Measurements from ENCODE around the gene RNF157. TPM values are rescaled to one million over a fixed set of nuclear protein-coding genes. Genes with fewer than 3 reads are reported as not detected.

The RNF157 gene
- total RNA-seq, 1 experiment from 2014 or later = 0.86 TPM

- no peaks in the 10 kb centered on the region for H3K9me3 ChIP-seq (ENCODE audit: control insufficient read depth in 1 of 2, insufficient read depth in 1 of 2, low read depth in 1 of 2, low read length in 2 of 2)
- no TSS peak for BruUV-seq (replicated peaks)
- H4K20me1 ChIP-seq (ENCODE audit: insufficient read depth) = no peaks in the 10 kb centered on the region
- RAD21 ChIA-PET (ENCODE audit: low non-redundant PET in 1 of 2, low total read pairs in 2 of 2, uncharacterized antibody in 2 of 2, unreplicated experiment in 2 of 2) = no interaction called here
- no peaks in the 10 kb centered on the region for H3K9me2 ChIP-seq (ENCODE audit: insufficient read depth)
- 0 out of 2 replicates have a peak overlapping the region, but pooled peaks have one; percentile 1 for H3K27ac ChIP-seq (ENCODE audit: low read depth, low read length)
- POLR2A ChIA-PET = interaction anchor here (0.8 kb wide), 2 partner anchors 141 to 322 kb away, joined by 3 read pairs; partner anchors contain the start of gene FBF1
- DNase-seq (ENCODE audit: low read depth, low spot score) (no peak), ATAC-seq (no peak)
- H3K4me2 ChIP-seq (ENCODE audit: low read length) = peak overlapping the region; percentile 36
- TF ChIP-seq ZFX (IDR thresholded peaks at IDR 0.05) (0 out of 2 replicates have a peak, but pooled peaks have one; percentile 11), ELF1 (IDR thresholded peaks at IDR 0.05; ENCODE audit: borderline replicate concordance, low read depth) (no peak)
- peak overlapping the region; percentile 69 for H2AFZ ChIP-seq (ENCODE audit: low read depth, low read length, poor library complexity, severe bottlenecking)
- peaks cover 0 to 3% of the 10 kb centered on the region in 2 experiments; a peak in 1 of 4 replicates for H3K36me3 ChIP-seq (ENCODE audit: control insufficient read depth in 1 of 2, insufficient read depth in 2 of 2, low read length in 2 of 2)
- peaks cover 27 to 42% of the 10 kb centered on the region in 2 experiments for H3K4me1 ChIP-seq (ENCODE audit: control insufficient read depth in 1 of 2, insufficient read depth in 2 of 2, low read length in 2 of 2)
- CTCF ChIA-PET = interaction anchor here (2.8 to 3.4 kb wide), 2 partner anchors 17 to 81 kb away, joined by 9 to 34 read pairs; no protein-coding TSS in a partner anchor
- H3K4me3 ChIP-seq (replicated peaks in 1 of 2; ENCODE audit: low read depth in 1 of 2, low read length in 2 of 2) = no peak overlapping the region
- no peaks in the 10 kb centered on the region for H3K27me3 ChIP-seq (ENCODE audit: insufficient read depth, low read length)
- intact Hi-C loops (cut with micrococcal nuclease) = no loop called here
- peaks cover 17% of the 10 kb centered on the region for H3K79me2 ChIP-seq (ENCODE audit: insufficient read depth, low read length)
- H3K9ac ChIP-seq (ENCODE audit: low read length) = no peak overlapping the region
Measured at GRCh38 chr17:76262732-76263344, 22.5 kb upstream of the RNF157 start.

- intact Hi-C loops (cut with micrococcal nuclease) = no loop called here
- TF ChIP-seq EZH2phosphoT487 (IDR thresholded peaks at IDR 0.05; ENCODE audit: borderline replicate concordance) (no peak), MAX (IDR thresholded peaks at IDR 0.05) (no peak), JUND (IDR thresholded peaks at IDR 0.05) (no peak), ATF3 (IDR thresholded peaks at IDR 0.05) (no peak), YY1 (IDR thresholded peaks at IDR 0.05; ENCODE audit: extremely low read depth, insufficient replicate concordance, low read depth, low read length) (no peak)
- RAD21 ChIA-PET (ENCODE audit: low non-redundant PET in 1 of 2, low total read pairs in 2 of 2, uncharacterized antibody in 2 of 2, unreplicated experiment in 2 of 2) = no interaction called here
- Histone ChIP-seq H2AFZ (ENCODE audit: low read depth, low read length, poor library complexity, severe bottlenecking) (no peak overlapping the region), H4K20me1 (ENCODE audit: insufficient read depth) (no peaks in the 10 kb centered on the region), H3K4me3 (replicated peaks in 1 of 2; ENCODE audit: low read depth in 1 of 2, low read length in 2 of 2) (no peak overlapping the region), H3K36me3 (ENCODE audit: control insufficient read depth in 1 of 2, insufficient read depth in 2 of 2, low read length in 2 of 2) (no peaks in the 10 kb centered on the region), H3K27ac (ENCODE audit: low read depth, low read length) (no peak overlapping the region), H3K9me2 (ENCODE audit: insufficient read depth) (no peaks in the 10 kb centered on the region), H3K9ac (ENCODE audit: low read length) (no peak overlapping the region), H3K9me3 (ENCODE audit: control insufficient read depth in 1 of 2, insufficient read depth in 1 of 2, low read depth in 1 of 2, low read length in 2 of 2) (no peaks in the 10 kb centered on the region), H3K4me2 (ENCODE audit: low read length) (no peak overlapping the region), H3K27me3 (ENCODE audit: insufficient read depth, low read length) (no peaks in the 10 kb centered on the region), H3K79me2 (ENCODE audit: insufficient read depth, low read length) (peaks cover 10% of the 10 kb centered on the region), H3K4me1 (ENCODE audit: control insufficient read depth in 1 of 2, insufficient read depth in 2 of 2, low read length in 2 of 2) (peaks cover 25 to 35% of the 10 kb centered on the region in 2 experiments)
- ATAC-seq = no peak
- POLR2A ChIA-PET = interaction anchor here (0.5 kb wide), 1 partner anchor 13 kb away, joined by 3 read pairs; no protein-coding TSS in a partner anchor
- DNase-seq (ENCODE audit: low read depth, low spot score) = no peak
- CTCF ChIA-PET = interaction anchor here (3.4 kb wide), 1 partner anchor 18 kb away, joined by 34 read pairs; no protein-coding TSS in a partner anchor
- no TSS peak for BruUV-seq (replicated peaks)
Measured at GRCh38 chr17:76261421-76262215, 21.3 kb upstream of the RNF157 start.

All from HCT116 (cell line).